GM23248 (cell line): ENCODE results near the gene PTPRN2.

Experiments
- EZH2 ChIP-seq: fragments of 200-600 bp; sonication (generic); IDR thresholded peaks from 2 replicates; pipeline ENCODE4 v1.6.1; 2018; ENCODE audit warnings: antibody characterized with exemption, mild to moderate bottlenecking; ENCODE audit not compliant: insufficient read depth, poor library complexity, severe bottlenecking
- EZH2phosphoT487 ChIP-seq: fragments of 200-600 bp; sonication (generic); IDR thresholded peaks from 2 replicates; pipeline ENCODE4 v1.6.1; 2018; ENCODE audit warnings: antibody characterized with exemption, moderate library complexity, mild to moderate bottlenecking, low read depth; ENCODE audit not compliant: insufficient read depth

DNA sequence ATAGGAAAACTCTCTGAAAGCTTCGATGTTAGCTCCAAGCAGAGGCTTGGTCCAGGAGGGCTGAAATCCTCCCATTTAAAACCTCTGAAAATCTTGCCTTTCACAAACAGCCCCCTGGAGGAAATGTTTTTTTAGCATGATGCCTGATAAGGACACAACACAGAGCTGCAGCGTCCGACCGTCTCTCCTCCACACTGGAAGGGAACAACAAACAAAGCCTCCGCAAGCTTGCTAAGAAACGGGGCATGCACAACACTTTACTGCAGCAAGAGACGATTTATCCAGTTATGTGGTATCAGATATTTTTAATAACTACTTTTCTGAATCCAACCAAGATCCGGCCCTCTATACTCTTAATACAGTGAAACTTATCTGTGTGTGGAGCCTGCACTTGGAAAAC, 182.3 kb downstream of the PTPRN2 start:
- TF ChIP-seq EZH2phosphoT487 (no peak), EZH2 (no peak)
